Measurements from ENCODE around the gene RPS6KA5. TPM values are rescaled to one million over a fixed set of nuclear protein-coding genes. Genes with fewer than 3 reads are reported as not detected.

Gene RPS6KA5
- total and polyA plus RNA-seq, 8 donors: 1.6 to 25.0 (median 8.5) TPM

DNA sequence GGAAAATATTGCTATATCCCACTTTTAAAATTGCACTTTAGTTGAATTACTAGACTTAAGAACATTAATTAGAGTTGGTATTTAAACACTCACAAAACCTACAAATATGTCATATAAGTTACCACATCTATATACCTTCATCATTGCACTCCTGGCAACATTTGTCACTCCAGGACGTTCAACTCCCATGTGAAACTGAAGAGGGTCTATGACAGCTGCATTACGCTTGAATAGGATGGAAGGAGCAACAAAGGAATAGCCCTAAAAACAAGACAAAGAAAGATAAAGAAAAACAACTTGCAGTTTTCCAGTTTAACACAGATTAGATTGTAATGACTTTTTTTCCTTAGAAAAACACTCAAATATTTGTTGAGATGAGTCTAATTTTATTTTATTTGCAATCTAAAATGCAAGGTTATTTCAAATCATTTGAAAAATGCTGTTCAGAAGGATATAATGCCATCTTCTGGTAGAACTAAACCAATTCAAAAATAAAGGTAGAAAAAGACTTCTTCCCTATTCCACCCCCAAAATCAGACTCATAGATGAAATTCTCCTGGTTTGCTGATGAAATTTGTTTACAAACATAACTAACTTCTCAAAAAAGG lies 159.9 kb downstream of the RPS6KA5 start:
- Histone ChIP-seq H3K27me3 (no peaks in the 10 kb centered on the region), H3K27ac (no peak overlapping the region), H3K36me3 (peaks cover 24 to 60% (median 51%) of the 10 kb centered on the region in 4 donors), H3K9me3 (no peaks in the 10 kb centered on the region), H3K4me1 (peaks cover 0 to 3% (median 0%) of the 10 kb centered on the region in 4 donors), H3K4me3 (no peak overlapping the region)
- intact Hi-C loops (cut with DNase I; ENCODE audit: low total_unique reads): loop anchor here (5.0 to 10.0 kb wide), 2 partner anchors 272 to 384 kb away; no protein-coding TSS in a partner anchor
- no peak for DNase-seq
- no peak for TF ChIP-seq EP300 (IDR thresholded peaks at IDR 0.05)
- TF ChIP-seq, protein P1, sequence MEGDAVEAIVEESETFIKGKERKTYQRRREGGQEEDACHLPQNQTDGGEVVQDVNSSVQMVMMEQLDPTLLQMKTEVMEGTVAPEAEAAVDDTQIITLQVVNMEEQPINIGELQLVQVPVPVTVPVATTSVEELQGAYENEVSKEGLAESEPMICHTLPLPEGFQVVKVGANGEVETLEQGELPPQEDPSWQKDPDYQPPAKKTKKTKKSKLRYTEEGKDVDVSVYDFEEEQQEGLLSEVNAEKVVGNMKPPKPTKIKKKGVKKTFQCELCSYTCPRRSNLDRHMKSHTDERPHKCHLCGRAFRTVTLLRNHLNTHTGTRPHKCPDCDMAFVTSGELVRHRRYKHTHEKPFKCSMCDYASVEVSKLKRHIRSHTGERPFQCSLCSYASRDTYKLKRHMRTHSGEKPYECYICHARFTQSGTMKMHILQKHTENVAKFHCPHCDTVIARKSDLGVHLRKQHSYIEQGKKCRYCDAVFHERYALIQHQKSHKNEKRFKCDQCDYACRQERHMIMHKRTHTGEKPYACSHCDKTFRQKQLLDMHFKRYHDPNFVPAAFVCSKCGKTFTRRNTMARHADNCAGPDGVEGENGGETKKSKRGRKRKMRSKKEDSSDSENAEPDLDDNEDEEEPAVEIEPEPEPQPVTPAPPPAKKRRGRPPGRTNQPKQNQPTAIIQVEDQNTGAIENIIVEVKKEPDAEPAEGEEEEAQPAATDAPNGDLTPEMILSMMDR (IDR thresholded peaks at IDR 0.05): no peak
- no peak for TF ChIP-seq POLR2A (IDR thresholded peaks at IDR 0.05)
- no peak for TF ChIP-seq POLR2AphosphoS5 (IDR thresholded peaks at IDR 0.05)
- 79 to 84% (median 79%) methylated on average over 2 of the region's 2 CpGs for WGBS, 5 donors

GRCh38 chr14:90897022-90897421 lies 163.4 kb downstream of the RPS6KA5 start:
- H3K27ac ChIP-seq: no peak overlapping the region
- intact Hi-C loops (cut with DNase I; ENCODE audit: low total_unique reads): no loop called here

DNA sequence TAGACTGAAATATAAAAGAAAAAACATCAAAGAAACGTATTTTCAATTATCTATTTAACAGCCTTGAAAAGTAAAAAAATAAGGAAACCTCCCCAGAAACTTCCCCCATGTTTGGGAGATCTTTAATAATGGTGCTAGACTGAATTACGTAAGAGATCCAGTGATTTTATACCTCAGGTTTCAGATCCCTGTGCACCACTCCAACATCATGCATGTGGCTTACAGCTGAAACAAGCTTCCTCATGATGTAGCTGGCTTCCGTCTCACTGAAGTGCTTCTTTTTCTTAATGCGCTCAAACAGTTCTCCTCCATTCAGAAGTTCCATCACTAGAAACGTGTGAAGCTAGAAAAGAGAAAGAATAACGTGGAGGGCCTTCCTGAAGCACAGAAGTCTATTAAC lies 166.2 kb downstream of the RPS6KA5 start:
- H3K4me3 ChIP-seq: no peak overlapping the region
- TF ChIP-seq, protein P1 (IDR thresholded peaks at IDR 0.05): no peak
- TF ChIP-seq POLR2AphosphoS5 (IDR thresholded peaks at IDR 0.05): no peak
- no peak for TF ChIP-seq EP300 (IDR thresholded peaks at IDR 0.05)
- TF ChIP-seq POLR2A (IDR thresholded peaks at IDR 0.05): no peak
- intact Hi-C loops (cut with DNase I; ENCODE audit: low total_unique reads): no loop called here
- DNase-seq: no peak
- H3K4me1 ChIP-seq: no peaks in the 10 kb centered on the region
- no peaks in the 10 kb centered on the region for H3K27me3 ChIP-seq
- H3K9me3 ChIP-seq: no peaks in the 10 kb centered on the region
- 86 to 93% (median 90%) methylated on average over 6 of the region's 6 CpGs for WGBS, 5 donors
- peaks cover 24 to 66% (median 60%) of the 10 kb centered on the region in 4 donors for H3K36me3 ChIP-seq
- H3K27ac ChIP-seq: no peak overlapping the region

More at GRCh38 chr14:90897022-90897421, 163.4 kb downstream of the RPS6KA5 start:
- Histone ChIP-seq H3K4me1 (no peaks in the 10 kb centered on the region), H3K4me3 (no peak overlapping the region), H3K36me3 (peaks cover 24 to 70% (median 65%) of the 10 kb centered on the region in 4 donors), H3K27me3 (no peaks in the 10 kb centered on the region), H3K9me3 (no peaks in the 10 kb centered on the region)
- 86 to 96% (median 93%) methylated on average over 6 of the region's 6 CpGs for WGBS, 5 donors
- no peak for TF ChIP-seq EP300 (IDR thresholded peaks at IDR 0.05)
- TF ChIP-seq, protein P1 (IDR thresholded peaks at IDR 0.05): no peak
- no peak for DNase-seq

GRCh38 chr14:90893510-90893909 lies 166.9 kb downstream of the RPS6KA5 start:
- intact Hi-C loops (cut with DNase I; ENCODE audit: low total_unique reads): no loop called here
- no peak overlapping the region for H3K27ac ChIP-seq
- no peak for TF ChIP-seq POLR2A (IDR thresholded peaks at IDR 0.05)
- TF ChIP-seq POLR2AphosphoS5 (IDR thresholded peaks at IDR 0.05): no peak
- no peak for TF ChIP-seq EP300 (IDR thresholded peaks at IDR 0.05)
- TF ChIP-seq, protein P1 (IDR thresholded peaks at IDR 0.05): no peak
- WGBS, 5 donors: 87 to 96% (median 90%) methylated on average over 2 of the region's 2 CpGs
- no peaks in the 10 kb centered on the region for H3K9me3 ChIP-seq
- H3K4me3 ChIP-seq: no peak overlapping the region
- no peaks in the 10 kb centered on the region for H3K27me3 ChIP-seq
- no peak for DNase-seq
- no peaks in the 10 kb centered on the region for H3K4me1 ChIP-seq
- H3K36me3 ChIP-seq: peaks cover 19 to 59% (median 52%) of the 10 kb centered on the region in 4 donors

Measured in stomach (tissue), 9 donors.